Measurements from ENCODE around the gene TSPEAR. TPM values are rescaled to one million over a fixed set of nuclear protein-coding genes. Genes with fewer than 3 reads are reported as not detected.
"Not testable (repeated sequence)": the region's sequence is repeated elsewhere in the genome, so short reads cannot be mapped to it uniquely, and the experiment has no call there.

Gene TSPEAR
- polyA plus RNA-seq, 4 donors = 0.55 to 1.1 (median 0.80) TPM

- no peak for DNase-seq (ENCODE audit: low read depth in 4 of 4, low spot score in 2 of 4)
Measured at GRCh38 chr21:44614161-44614631, 97.2 kb downstream of the TSPEAR start.

- no peak for DNase-seq (ENCODE audit: low read depth in 4 of 4, low spot score in 2 of 4)
Measured at GRCh38 chr21:44613386-44614155, 97.8 kb downstream of the TSPEAR start.

- DNase-seq (ENCODE audit: low read depth in 4 of 4, low spot score in 2 of 4) = no peak
Measured at GRCh38 chr21:44612669-44613229, 98.6 kb downstream of the TSPEAR start.

- no peak for DNase-seq (ENCODE audit: low read depth in 4 of 4, low spot score in 2 of 4)
Measured at GRCh38 chr21:44612029-44612486, 99.3 kb downstream of the TSPEAR start, which contains the start of gene KRTAP10-8. TSS of gene KRTAP10-8 (plus strand) at chr21:44612079. CDS start at chr21:44612101, 22 bp downstream.

- DNase-seq (ENCODE audit: low read depth in 4 of 4, low spot score in 2 of 4) = no peak
Measured at GRCh38 chr21:44611551-44611950, 99.8 kb downstream of the TSPEAR start.

GRCh38 chr21:44610157-44610843, 101.1 kb downstream of the TSPEAR start:
- not testable (repeated sequence) for DNase-seq (ENCODE audit: low read depth in 4 of 4, low spot score in 2 of 4)

- no peak for DNase-seq (ENCODE audit: low read depth in 4 of 4, low spot score in 2 of 4)
Measured at GRCh38 chr21:44609193-44609592, 102.2 kb downstream of the TSPEAR start.

GRCh38 chr21:44606495-44606894, 104.9 kb downstream of the TSPEAR start:
- DNase-seq (ENCODE audit: low read depth in 4 of 4, low spot score in 2 of 4) = no peak

GRCh38 chr21:44603911-44604310, 107.5 kb downstream of the TSPEAR start:
- DNase-seq (ENCODE audit: low read depth in 4 of 4, low spot score in 2 of 4) = no peak

- DNase-seq (ENCODE audit: low read depth in 4 of 4, low spot score in 2 of 4) = no peak
Measured at GRCh38 chr21:44603109-44603875, 108.1 kb downstream of the TSPEAR start.

GRCh38 chr21:44602463-44602850, 108.9 kb downstream of the TSPEAR start:
- no peak for DNase-seq (ENCODE audit: low read depth in 4 of 4, low spot score in 2 of 4)

GRCh38 chr21:44601596-44602462, 109.5 kb downstream of the TSPEAR start:
- no peak for DNase-seq (ENCODE audit: low read depth in 4 of 4, low spot score in 2 of 4)

- DNase-seq (ENCODE audit: low read depth in 4 of 4, low spot score in 2 of 4) = not testable (repeated sequence)
Measured at GRCh38 chr21:44601091-44601490, 110.3 kb downstream of the TSPEAR start.

- not testable (repeated sequence) for DNase-seq (ENCODE audit: low read depth in 4 of 4, low spot score in 2 of 4)
Measured at GRCh38 chr21:44600118-44600978, 111.0 kb downstream of the TSPEAR start, which contains the start of gene KRTAP10-7. TSS of gene KRTAP10-7 (plus strand) at chr21:44600597. CDS start at chr21:44600622, 25 bp downstream.

- DNase-seq (ENCODE audit: low read depth in 4 of 4, low spot score in 2 of 4) = no peak
Measured at GRCh38 chr21:44599264-44600029, 111.9 kb downstream of the TSPEAR start.

- DNase-seq (ENCODE audit: low read depth in 4 of 4, low spot score in 2 of 4) = no peak
Measured at GRCh38 chr21:44598061-44598460, 113.3 kb downstream of the TSPEAR start.

GRCh38 chr21:44596068-44596725, 115.2 kb downstream of the TSPEAR start:
- no peak for DNase-seq (ENCODE audit: low read depth in 4 of 4, low spot score in 2 of 4)

Measured in left renal cortex interstitium (tissue), 4 donors.